ENCODE data around the gene LINGO3.

LINGO3 gene

DNA sequence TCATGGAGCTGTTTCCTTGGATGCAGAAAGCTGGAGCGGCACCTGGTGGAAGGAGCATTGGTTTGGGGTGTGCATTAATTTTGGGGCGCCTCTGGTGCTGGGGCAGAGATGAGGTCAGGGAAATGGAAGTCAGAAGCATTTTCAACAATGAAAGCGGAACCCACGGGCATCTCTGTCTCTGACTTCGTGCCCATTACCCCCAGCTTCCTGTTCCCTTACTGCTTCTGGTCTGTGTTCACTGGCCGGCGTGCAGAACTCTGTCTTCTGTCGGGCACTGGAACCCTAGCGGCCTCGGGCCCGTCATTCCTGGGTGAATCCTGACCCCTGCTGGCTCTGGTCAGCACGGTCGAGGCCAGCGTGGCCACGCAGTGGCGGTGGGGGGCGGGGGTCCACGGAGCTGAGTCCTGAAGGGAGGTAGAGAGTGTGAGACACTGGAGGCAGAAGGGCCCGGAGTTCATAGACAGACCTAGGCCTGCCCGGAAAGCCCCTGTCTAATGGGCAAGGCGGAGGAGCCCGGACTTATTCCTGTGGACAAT lies 7.9 kb upstream of the LINGO3 start:
- no peak overlapping the region for H3K27ac ChIP-seq
- peak; percentile 35 for DNase-seq
- H3K36me3 ChIP-seq (replicated peaks) = no peaks in the 10 kb centered on the region
- H3K27me3 ChIP-seq (replicated peaks) = no peaks in the 10 kb centered on the region
- in situ Hi-C loops (cut with HindIII; ENCODE audit: low pct_ligation_motif_present, low sequenced_read_pairs) = no loop called here
- no peak overlapping the region for H3K4me3 ChIP-seq (ENCODE audit: low read depth, low read length)
- TF ChIP-seq, protein P1, sequence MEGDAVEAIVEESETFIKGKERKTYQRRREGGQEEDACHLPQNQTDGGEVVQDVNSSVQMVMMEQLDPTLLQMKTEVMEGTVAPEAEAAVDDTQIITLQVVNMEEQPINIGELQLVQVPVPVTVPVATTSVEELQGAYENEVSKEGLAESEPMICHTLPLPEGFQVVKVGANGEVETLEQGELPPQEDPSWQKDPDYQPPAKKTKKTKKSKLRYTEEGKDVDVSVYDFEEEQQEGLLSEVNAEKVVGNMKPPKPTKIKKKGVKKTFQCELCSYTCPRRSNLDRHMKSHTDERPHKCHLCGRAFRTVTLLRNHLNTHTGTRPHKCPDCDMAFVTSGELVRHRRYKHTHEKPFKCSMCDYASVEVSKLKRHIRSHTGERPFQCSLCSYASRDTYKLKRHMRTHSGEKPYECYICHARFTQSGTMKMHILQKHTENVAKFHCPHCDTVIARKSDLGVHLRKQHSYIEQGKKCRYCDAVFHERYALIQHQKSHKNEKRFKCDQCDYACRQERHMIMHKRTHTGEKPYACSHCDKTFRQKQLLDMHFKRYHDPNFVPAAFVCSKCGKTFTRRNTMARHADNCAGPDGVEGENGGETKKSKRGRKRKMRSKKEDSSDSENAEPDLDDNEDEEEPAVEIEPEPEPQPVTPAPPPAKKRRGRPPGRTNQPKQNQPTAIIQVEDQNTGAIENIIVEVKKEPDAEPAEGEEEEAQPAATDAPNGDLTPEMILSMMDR (IDR thresholded peaks at IDR 0.05; ENCODE audit: low read depth, low read length, missing control alignments) = peak; percentile 78

DNA sequence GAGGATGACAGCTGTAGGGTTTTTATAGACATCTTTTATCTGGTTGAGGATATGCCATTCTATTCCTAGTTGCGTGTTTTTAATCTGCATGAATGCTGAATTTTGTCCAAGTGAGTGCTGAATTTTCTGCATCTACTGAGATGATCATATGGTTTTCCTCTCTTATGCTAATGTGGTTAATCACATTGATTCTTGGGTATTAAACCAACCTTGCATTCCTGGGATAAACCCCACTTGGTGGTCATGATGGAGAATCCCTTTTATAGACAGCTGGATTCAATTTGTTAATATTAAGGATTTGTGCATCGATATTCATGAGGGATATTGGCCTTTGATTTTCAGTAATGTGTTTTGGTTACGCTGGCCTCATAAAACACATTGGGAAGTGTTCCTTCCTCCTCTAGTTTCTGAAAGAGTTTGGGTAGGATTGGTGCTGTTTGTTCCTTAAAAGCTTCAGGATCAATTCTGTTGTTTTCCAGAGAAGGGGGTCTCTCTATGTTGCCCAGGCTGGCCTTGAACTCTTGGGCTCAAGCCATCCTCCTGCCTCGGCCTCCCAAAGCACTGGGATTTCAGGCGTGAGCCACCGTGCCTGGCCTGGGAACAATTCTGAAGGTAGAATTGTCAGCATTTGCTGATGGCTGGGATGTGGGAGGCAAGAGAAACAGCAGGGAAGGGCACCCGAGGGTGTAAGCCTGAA lies 7.3 kb upstream of the LINGO3 start:
- Histone ChIP-seq H3K36me3 (replicated peaks) (no peaks in the 10 kb centered on the region), H3K27ac (no peak overlapping the region), H3K27me3 (replicated peaks) (no peaks in the 10 kb centered on the region), H3K4me3 (ENCODE audit: low read depth, low read length) (no peak overlapping the region)
- TF ChIP-seq, protein P1 (IDR thresholded peaks at IDR 0.05; ENCODE audit: low read depth, low read length, missing control alignments) = no peak
- in situ Hi-C loops (cut with HindIII; ENCODE audit: low pct_ligation_motif_present, low sequenced_read_pairs) = no loop called here
- no peak for DNase-seq

DNA sequence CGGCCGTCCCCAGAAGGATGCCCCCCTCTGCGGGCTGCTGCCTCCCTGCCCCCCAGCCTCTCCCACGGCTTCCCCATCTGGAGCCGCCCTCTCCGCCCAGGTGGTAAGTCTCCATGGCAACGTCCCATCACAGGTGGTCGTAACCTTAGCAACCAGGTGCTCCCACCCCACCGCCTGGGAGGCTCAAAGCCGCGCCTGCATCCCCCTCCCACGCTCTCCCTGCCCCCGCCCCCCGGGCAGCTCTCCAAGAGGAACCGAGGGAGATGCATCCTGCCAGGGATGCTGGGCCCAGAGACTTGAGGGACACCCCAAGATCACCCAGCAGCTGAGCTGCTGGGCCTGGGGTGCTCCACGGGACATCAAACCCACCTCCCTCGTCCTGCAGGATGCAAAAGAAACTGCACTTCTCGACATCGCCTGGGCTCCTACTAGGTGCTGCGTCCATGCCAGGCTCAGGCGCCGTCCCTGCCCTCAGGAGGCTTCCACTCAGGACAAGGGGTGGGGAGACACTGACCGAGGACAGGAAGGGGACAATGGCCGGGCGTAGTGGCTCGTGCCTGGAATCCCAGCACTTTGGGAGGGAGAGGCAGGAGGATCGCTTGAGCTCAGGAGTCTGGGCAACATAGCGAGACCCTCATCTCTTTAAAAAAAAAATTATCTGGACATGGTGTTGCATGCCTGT lies 5.0 kb upstream of the LINGO3 start:
- peaks cover 4% of the 10 kb centered on the region for H3K27me3 ChIP-seq (replicated peaks)
- in situ Hi-C loops (cut with HindIII; ENCODE audit: low pct_ligation_motif_present, low sequenced_read_pairs) = no loop called here
- TF ChIP-seq, protein P1 (IDR thresholded peaks at IDR 0.05; ENCODE audit: low read depth, low read length, missing control alignments) = no peak

DNA sequence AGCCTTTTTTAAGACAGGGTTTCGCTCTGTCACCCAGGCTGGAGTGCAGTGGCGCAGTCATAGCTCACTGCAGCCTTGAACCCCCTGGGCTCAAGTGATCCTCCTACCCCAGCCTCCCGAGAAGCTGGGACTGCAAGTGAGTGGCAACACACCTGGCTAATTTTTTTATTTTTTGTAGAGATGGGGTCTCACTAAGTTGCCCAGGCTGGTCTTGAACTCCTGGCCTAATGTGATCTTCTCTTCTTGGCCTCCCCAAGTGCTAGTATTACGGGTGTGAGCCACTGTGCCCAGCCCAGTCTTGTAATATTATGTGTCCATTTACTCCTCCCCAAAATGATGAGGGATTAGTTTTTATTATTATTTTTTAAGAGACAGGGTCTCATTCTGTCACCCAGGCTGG lies 3.1 kb upstream of the LINGO3 start:
- peaks cover 16% of the 10 kb centered on the region for H3K27me3 ChIP-seq (replicated peaks)

More for the DNA sequence above, 5.0 kb upstream of the LINGO3 start:
- Histone ChIP-seq H3K4me3 (ENCODE audit: low read depth, low read length) (no peak overlapping the region), H3K36me3 (replicated peaks) (no peaks in the 10 kb centered on the region), H3K27ac (no peak overlapping the region)
- no peak for DNase-seq

DNA sequence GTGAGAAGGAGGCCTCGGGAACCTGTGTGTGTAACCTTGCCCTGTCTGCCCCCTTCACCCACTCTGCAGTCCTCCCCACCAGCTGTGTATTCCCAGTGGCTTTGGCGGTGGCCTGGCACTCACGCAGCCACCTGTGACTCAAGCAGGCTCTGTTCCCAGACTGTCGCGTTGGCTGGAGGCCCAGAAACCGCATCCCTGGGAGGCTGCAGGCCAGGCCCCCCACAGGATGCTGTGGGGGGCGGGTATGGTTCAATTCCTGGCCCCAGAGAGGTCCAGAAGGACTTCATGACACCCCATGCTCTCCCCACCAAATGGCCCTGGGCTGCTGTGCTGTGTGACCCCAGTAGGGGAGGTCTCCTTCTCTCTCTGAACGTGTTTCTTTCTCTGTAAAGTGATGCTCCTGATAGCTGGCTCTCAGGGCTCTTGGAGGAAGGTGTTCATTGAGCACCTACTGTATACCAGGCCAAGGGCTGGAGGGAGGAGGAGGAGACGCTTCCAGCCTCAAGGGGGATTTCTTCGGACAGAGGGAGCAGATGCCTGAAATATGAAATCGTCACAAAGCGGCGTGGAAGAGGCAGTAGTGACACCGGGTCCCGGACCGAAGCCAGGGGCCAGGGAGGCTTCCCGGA lies 1.9 kb upstream of the LINGO3 start:
- Histone ChIP-seq H3K36me3 (replicated peaks) (no peaks in the 10 kb centered on the region), H3K27ac (no peak overlapping the region), H3K4me3 (ENCODE audit: low read depth, low read length) (no peak overlapping the region), H3K27me3 (replicated peaks) (peaks cover 16% of the 10 kb centered on the region)
- DNase-seq = peak; percentile 18
- in situ Hi-C loops (cut with HindIII; ENCODE audit: low pct_ligation_motif_present, low sequenced_read_pairs) = no loop called here
- TF ChIP-seq, protein P1 (IDR thresholded peaks at IDR 0.05; ENCODE audit: low read depth, low read length, missing control alignments) = peak; percentile 3

More for the DNA sequence above, 3.1 kb upstream of the LINGO3 start:
- in situ Hi-C loops (cut with HindIII; ENCODE audit: low pct_ligation_motif_present, low sequenced_read_pairs) = no loop called here
- TF ChIP-seq, protein P1 (IDR thresholded peaks at IDR 0.05; ENCODE audit: low read depth, low read length, missing control alignments) = no peak
- Histone ChIP-seq H3K4me3 (ENCODE audit: low read depth, low read length) (no peak overlapping the region), H3K36me3 (replicated peaks) (no peaks in the 10 kb centered on the region), H3K27ac (no peak overlapping the region)
- no peak for DNase-seq
